HG02973 (cell line): Measurements from ENCODE around the gene FAM53A.

Source experiments
- ATAC-seq: cut with Tn5 transposase; IDR thresholded peaks from one replicate; pipeline ENCODE4 v1.9.1; 2021; ENCODE audit warnings: moderate library complexity; ENCODE audit not compliant: unreplicated experiment

FAM53A gene

DNA sequence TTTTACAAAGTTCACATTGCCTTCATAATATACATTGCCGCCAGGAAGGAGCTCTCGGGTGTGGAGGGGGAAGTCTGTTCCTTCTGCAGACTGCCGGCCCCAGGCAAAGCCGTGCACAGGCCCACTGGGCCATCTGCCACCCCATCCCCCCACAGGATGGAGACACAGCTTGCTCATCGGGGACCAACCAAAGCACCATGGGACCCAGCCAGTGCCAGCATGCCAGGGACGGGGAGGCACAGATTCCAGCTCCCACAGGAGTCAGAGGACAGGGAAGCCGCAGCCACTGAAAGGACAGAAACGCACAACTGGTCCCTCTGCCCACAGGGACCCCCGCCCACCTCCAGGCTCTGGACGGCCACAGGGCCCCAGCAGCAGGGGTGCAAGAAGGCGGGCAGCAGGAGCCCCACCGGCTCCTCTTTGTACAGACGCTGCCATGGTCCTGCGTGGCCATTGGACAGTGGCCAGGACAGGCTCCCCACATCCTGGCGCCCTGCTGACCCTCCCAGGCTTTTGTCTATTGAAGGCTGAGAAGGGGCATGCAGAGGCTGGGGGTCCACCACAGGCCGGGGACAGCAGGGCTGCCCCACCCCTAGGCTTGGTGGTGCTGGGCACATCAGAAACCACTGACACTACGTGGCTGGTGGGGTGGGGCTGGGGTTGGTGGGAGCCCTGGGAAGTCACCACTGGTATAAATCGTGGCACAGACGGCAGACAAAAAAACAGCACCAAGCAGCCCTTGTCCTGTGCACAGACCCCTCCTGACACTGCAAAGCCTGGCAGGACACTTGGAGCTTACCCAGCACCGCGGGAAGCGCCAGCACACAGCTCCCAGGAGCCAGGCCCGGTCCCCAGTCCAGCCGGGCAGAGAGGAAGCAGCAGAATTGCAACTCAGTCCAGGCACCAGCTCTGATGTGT, 89.0 kb downstream of the FAM53A start:
- no peak for ATAC-seq

DNA sequence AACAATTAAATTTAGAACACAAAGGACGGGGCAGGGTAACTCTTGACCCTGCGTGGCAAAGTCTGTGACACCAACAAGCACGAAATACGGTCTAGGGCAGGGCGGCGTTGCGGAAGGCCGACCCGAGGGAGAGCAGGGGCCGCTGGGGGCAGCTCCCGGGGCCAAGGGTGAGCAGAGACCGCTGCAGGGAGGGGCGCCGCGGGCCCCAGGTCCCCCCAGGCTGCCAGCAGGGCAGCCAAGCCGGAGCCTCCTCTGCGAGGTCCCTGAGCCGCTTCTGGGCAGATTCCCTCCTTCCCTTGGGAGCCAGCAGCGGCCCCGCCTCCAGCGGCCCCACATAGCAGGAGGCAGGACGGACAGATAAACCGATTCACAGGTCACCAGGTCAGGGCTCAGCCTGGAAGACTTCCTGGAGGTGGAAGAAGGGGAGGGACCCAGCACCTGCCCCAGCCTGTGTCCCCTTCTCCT, 90.2 kb downstream of the FAM53A start:
- ATAC-seq = no peak

DNA sequence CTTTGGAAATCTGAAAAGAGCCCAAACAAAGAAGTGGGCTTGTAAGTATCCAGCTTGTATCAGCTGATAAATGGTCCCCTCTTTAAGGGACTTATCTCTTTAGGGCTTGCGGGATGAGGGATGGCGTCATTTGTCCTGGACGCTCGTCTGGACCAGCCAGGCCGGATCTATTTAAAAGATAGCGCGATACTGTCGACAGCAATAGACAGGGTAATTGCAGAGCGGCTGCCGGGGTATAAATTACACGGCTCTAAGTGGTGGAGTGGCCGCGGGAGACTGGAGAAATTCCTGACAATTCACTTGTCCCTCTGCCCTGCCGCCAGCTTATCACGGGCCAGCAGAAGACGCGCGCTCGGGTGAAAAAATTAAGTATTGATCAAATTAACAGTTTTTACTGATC, 90.7 kb downstream of the FAM53A start:
- ATAC-seq = no peak

DNA sequence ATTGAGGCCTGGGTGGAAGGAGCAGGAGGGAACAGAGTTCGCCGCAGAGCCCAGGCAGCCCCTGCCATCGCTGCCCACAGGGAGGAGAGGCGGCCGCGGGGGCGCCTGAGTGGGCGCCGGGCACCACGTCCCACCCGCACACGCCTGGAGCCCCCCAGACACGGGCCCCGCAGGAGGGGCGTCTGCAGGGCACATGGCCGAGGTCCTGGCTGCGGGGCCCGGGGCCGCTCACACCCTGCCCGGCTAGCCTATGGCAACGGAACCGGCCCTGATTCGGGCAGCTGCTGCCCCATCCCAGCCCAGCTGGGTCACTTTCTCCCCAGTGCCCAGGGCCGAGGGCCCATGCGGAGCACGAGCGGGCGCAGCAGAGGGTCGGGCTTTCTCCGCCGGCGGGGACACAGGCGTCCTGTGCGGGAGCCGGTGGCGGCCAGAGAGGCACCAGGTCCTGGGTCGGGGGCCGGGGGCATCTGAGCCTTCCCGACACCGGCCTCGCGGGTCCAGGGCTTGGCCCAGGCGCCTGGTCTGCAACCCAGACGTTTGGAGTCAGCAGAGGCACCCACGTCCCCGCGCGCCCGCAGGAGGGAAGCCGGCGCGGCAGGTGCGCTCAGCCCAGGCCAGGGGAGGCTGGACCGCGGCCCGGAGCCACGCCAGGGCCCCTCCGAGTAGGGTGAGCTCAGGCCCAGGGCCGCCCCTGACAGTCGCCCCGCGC, 91.2 kb downstream of the FAM53A start:
- ATAC-seq = no peak

DNA sequence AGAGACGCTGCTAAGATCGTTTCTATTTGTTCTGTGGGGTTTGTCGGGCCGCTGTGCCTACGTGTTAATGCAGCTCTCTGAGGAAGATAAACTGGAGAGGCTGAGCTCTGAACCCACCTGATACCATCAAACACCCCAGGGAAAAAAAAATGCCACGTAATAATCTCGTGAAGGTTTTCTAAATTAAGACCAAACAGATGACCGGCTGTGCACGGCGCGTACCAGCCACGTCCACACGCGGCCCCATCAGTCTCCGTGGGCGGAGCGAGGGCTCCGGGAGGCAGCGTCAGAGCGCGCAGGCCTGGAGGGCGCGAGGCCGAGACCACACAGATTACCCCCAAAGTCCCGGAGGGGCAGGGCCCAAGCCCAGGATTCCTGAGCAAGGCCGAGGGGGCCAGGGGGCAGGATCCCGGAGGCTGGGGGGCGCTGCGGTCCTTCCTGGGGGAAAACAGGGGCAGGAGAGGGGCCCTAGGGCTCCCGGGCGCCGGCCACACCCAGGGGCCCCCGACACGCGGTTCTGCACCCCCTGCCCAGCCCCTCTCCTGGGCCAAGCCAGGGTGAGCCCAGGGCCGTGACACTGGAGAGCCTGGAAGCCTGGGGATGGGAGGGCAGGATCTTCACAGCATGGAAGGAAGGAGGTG, 91.9 kb downstream of the FAM53A start:
- no peak for ATAC-seq

DNA sequence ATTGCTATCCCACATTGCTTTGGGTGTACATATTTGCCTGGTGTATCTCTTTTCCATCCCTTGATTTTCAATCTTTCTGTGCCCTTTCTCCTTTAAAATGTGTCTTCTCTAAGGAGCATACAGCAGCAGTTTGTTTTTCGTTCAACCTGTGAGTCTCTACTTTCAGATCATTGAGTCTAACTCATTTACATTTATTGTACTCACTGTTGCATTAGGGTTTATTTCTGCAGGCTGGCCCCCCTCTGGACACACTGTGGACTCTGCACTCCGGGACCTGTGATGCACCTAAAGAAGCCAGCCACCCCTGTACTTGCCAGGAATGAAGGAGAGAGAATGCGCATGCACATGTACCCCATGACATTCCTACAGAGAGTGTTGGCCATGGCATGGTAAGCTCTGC, 93.0 kb downstream of the FAM53A start:
- no peak for ATAC-seq

DNA sequence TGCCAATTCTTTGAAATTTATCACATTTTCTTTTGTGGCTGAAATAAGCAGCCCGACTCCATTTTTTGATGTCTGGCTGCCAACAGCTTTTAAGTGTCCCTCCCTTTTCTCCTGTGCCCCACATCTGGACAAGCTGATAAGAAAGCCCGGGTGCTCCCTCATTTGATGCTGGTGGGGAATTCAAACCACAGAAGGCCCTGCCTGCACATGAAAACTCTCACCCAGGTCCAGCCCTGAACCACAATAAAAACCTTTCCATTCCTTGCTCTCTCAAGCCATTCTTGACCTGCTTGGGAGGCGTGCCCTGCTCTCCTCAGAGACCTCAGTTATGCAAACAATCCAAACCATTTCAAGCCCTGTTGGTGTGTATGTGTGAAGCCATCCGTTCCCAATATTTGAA, 93.9 kb downstream of the FAM53A start:
- no peak for ATAC-seq
